Measurements from ENCODE around the gene SLCO4A1. TPM values are rescaled to one million over a fixed set of nuclear protein-coding genes. Genes with fewer than 3 reads are reported as not detected.

SLCO4A1 gene
- total and polyA plus RNA-seq, 2 of the 4 experiments (the other 2 are of a cell fraction), result 0.72 to 1.1 TPM

DNA sequence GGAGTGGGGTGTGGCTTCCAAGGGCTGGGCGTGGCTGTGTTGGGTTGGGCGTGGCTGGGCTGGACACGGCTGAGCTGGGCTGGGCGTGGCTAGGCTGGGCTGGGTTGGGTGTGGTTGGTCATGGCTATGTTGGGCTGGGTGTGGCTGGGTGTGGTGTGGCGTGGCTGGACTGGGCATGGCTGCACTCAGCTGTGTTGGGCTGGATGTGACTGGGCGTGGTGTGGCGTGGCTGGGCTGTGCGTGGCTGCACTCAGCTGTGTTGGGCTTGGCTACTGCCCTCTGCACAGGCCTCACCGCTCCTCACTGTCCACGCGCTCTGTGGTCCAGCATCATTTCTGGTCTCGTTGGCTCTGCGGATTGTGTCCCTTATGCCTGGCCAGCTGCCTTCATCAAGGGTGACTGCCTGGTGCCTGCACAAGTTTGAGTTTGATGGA lies 43.5 kb upstream of the SLCO4A1 start:
- Histone ChIP-seq H2BK20ac (ENCODE audit: low read depth, low read length) (no peak overlapping the region), H2AFZ (replicated peaks; ENCODE audit: low read length, poor library complexity) (no peak overlapping the region), H2AK9ac (replicated peaks; ENCODE audit: low read depth, low read length, poor library complexity) (no peak overlapping the region), H3K23ac (ENCODE audit: low read depth, low read length) (no peak overlapping the region), H3K9ac (ENCODE audit: low read depth, low read length) (no peak overlapping the region), H3K27me3 (ENCODE audit: control insufficient read depth, insufficient read depth, low read length) (peaks cover 39% of the 10 kb centered on the region), H3K36me3 (ENCODE audit: control insufficient read depth, insufficient read depth, low read length) (no peaks in the 10 kb centered on the region), H3K4me2 (ENCODE audit: low read depth, low read length) (no peak overlapping the region), H3K27ac (ENCODE audit: insufficient read depth, low read length) (no peak overlapping the region), H3K56ac (ENCODE audit: extremely low read depth, insufficient read depth, low read length) (no peak overlapping the region), H3K4me1 (ENCODE audit: control insufficient read depth, insufficient read depth, low read length) (no peaks in the 10 kb centered on the region), H3K14ac (replicated peaks; ENCODE audit: low read depth, low read length) (no peak overlapping the region), H3K79me1 (ENCODE audit: low read depth in 1 of 2, low read length in 2 of 2) (no peaks in the 10 kb centered on the region), H3K18ac (ENCODE audit: low read depth, low read length) (no peak overlapping the region), H2AK5ac (ENCODE audit: low read depth, low read length) (no peak overlapping the region), H4K20me1 (ENCODE audit: insufficient read depth, low read length) (no peaks in the 10 kb centered on the region), H2BK5ac (ENCODE audit: low read depth, low read length, poor library complexity, severe bottlenecking) (no peak overlapping the region), H3K9me3 (ENCODE audit: control insufficient read depth, insufficient read depth, low read length) (no peaks in the 10 kb centered on the region), H3K9me1 (ENCODE audit: insufficient read depth, low read length) (no peaks in the 10 kb centered on the region), H4K91ac (ENCODE audit: insufficient read depth, low read depth, low read length) (no peak overlapping the region), H2BK120ac (ENCODE audit: low read depth, low read length) (no peak overlapping the region), H4K8ac (ENCODE audit: low read depth in 2 of 2, low read length in 2 of 2) (no peak overlapping the region), H2BK15ac (ENCODE audit: low read depth, low read length) (no peak overlapping the region), H3K4me3 (ENCODE audit: insufficient read depth, low read depth, low read length) (no peak overlapping the region), H4K5ac (ENCODE audit: low read depth, low read length) (no peak overlapping the region), H3K4ac (ENCODE audit: low read depth, low read length) (no peak overlapping the region)
- no peak for ATAC-seq (ENCODE audit: low read depth)
- no peak for TF ChIP-seq MXI1 (IDR thresholded peaks at IDR 0.05; ENCODE audit: borderline replicate concordance, low read depth, low read length)
- no peak for TF ChIP-seq RCOR1 (IDR thresholded peaks at IDR 0.05; ENCODE audit: insufficient replicate concordance, low read length)
- no peak for TF ChIP-seq RFX5 (IDR thresholded peaks at IDR 0.05; ENCODE audit: low read depth, low read length)
- TF ChIP-seq CHD1 (IDR thresholded peaks at IDR 0.05; ENCODE audit: low read depth, low read length), result no peak
- no peak for TF ChIP-seq SMC3 (IDR thresholded peaks at IDR 0.05; ENCODE audit: low read depth, low read length)
- TF ChIP-seq, protein P1, sequence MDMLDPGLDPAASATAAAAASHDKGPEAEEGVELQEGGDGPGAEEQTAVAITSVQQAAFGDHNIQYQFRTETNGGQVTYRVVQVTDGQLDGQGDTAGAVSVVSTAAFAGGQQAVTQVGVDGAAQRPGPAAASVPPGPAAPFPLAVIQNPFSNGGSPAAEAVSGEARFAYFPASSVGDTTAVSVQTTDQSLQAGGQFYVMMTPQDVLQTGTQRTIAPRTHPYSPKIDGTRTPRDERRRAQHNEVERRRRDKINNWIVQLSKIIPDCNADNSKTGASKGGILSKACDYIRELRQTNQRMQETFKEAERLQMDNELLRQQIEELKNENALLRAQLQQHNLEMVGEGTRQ (IDR thresholded peaks at IDR 0.05; ENCODE audit: low read depth, low read length), result no peak
- TF ChIP-seq, protein P2, sequence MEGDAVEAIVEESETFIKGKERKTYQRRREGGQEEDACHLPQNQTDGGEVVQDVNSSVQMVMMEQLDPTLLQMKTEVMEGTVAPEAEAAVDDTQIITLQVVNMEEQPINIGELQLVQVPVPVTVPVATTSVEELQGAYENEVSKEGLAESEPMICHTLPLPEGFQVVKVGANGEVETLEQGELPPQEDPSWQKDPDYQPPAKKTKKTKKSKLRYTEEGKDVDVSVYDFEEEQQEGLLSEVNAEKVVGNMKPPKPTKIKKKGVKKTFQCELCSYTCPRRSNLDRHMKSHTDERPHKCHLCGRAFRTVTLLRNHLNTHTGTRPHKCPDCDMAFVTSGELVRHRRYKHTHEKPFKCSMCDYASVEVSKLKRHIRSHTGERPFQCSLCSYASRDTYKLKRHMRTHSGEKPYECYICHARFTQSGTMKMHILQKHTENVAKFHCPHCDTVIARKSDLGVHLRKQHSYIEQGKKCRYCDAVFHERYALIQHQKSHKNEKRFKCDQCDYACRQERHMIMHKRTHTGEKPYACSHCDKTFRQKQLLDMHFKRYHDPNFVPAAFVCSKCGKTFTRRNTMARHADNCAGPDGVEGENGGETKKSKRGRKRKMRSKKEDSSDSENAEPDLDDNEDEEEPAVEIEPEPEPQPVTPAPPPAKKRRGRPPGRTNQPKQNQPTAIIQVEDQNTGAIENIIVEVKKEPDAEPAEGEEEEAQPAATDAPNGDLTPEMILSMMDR (conservative IDR thresholded peaks at IDR 0.05; ENCODE audit: low read depth, low read length), result no peak
- TF ChIP-seq POLR2A (IDR thresholded peaks at IDR 0.05; ENCODE audit: low read depth, low read length), result no peak
- TF ChIP-seq FOS (IDR thresholded peaks at IDR 0.05; ENCODE audit: low read depth, low read length), result no peak
- TF ChIP-seq BHLHE40 (IDR thresholded peaks at IDR 0.05; ENCODE audit: low read depth, low read length), result no peak
- no peak for TF ChIP-seq MAZ (IDR thresholded peaks at IDR 0.05; ENCODE audit: borderline replicate concordance, low read depth, low read length)
- no peak for TF ChIP-seq CEBPB (IDR thresholded peaks at IDR 0.05; ENCODE audit: low read depth, low read length)
- TF ChIP-seq MAFK (IDR thresholded peaks at IDR 0.05; ENCODE audit: low read depth, low read length), result no peak
- TF ChIP-seq, protein P3, sequence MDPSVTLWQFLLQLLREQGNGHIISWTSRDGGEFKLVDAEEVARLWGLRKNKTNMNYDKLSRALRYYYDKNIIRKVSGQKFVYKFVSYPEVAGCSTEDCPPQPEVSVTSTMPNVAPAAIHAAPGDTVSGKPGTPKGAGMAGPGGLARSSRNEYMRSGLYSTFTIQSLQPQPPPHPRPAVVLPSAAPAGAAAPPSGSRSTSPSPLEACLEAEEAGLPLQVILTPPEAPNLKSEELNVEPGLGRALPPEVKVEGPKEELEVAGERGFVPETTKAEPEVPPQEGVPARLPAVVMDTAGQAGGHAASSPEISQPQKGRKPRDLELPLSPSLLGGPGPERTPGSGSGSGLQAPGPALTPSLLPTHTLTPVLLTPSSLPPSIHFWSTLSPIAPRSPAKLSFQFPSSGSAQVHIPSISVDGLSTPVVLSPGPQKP (IDR thresholded peaks at IDR 0.05; ENCODE audit: borderline replicate concordance, low read depth, low read length), result no peak
- no peak for TF ChIP-seq RAD21 (IDR thresholded peaks at IDR 0.05; ENCODE audit: low read length)
- ChIA-PET CTCF (no interaction called here), POLR2A (ENCODE audit: unreplicated experiment) (no interaction called here)
- intact Hi-C loops (cut with micrococcal nuclease), result no loop called here
- dilution Hi-C loops (cut with HindIII; ENCODE audit: low sequenced_read_pairs, unreplicated experiment), result no loop called here
- DNase-seq, result no peak
- no TSS peak for BruUV-seq (replicated peaks)
- in situ Hi-C loops (cut with MboI; ENCODE audit: low sequenced_read_pairs), result no loop called here
- 85% methylated on average over 7 of the region's 13 CpGs; no CpG with 5 or more reads in 1 of the 2 experiments for WGBS, 2 experiments (ENCODE audit: extremely low coverage in 2 of 2, insufficient read length in 1 of 2)

All from IMR-90 (cell line).